Transverse colon (tissue), 4 donors: Measurements from ENCODE around the gene PCP4L1.
A peak's percentile ranks its signal among the peaks of the same experiment; 100 is the strongest.

Experiments used
- CTCF ChIP-seq, 5 experiments: fragments of 200-600 bp in 3 of 5; fragments of 450-650 bp in 2 of 5; sonication (generic) in 3 of 5; IDR thresholded peaks; 1 replicate in 2 of 5; 2 replicates in 3 of 5; pipeline ENCODE4 v1.5.1; 2016 to 2017; ENCODE audit warnings: antibody characterized with exemption in 5 of 5, inconsistent platforms in 3 of 5, mild to moderate bottlenecking in 2 of 5, moderate library complexity in 1 of 5
- EP300 ChIP-seq: sonication (generic); formaldehyde crosslinking; IDR thresholded peaks from one replicate; pipeline ENCODE4 v1.6.1; 2017; ENCODE audit warnings: antibody characterized with exemption, low read depth
- POLR2A ChIP-seq: fragments of 450-650 bp; IDR thresholded peaks from one replicate; pipeline ENCODE4 v1.6.1; 2016; ENCODE audit warnings: antibody characterized with exemption, mild to moderate bottlenecking, moderate library complexity
- POLR2AphosphoS5 ChIP-seq, 3 donors: sonication (generic); formaldehyde crosslinking; IDR thresholded peaks; one replicate each; pipeline ENCODE4 v1.6.1; 2016; ENCODE audit warnings: antibody characterized with exemption in 3 of 3

GRCh38 chr1:161209790-161210409 is 48.6 kb upstream of the PCP4L1 start:
- TF ChIP-seq CTCF (IDR thresholded peaks at IDR 0.05) (peak; percentile 83 to 89 (median 86)), EP300 (no peak), POLR2A (no peak), POLR2AphosphoS5 (IDR thresholded peaks at IDR 0.05) (no peak)
